SK-MEL-5 (cell line): ENCODE data around the gene ANO4. TPM values are rescaled to one million over a fixed set of nuclear protein-coding genes. Genes with fewer than 3 reads are reported as not detected.
"Not testable (repeated sequence)": the region's sequence is repeated elsewhere in the genome, so short reads cannot be mapped to it uniquely, and the experiment has no call there.

Experiments
- DNase-seq: peaks from one replicate; pipeline ENCODE4 v3.0.0-alpha.2; 2016; ENCODE audit warnings: low read depth, low spot score
- in situ Hi-C: cut with HindIII; loops from 2 replicates; pipeline ENCODE4 v1.10.0; 2016; ENCODE audit warnings: low sequenced_read_pairs, high pct_unique_total_duplicates, low pct_unique_long_range_greater_than_20kb
- total RNA-seq: library from RNA; depleted of rRNA; stranded (reverse); fragments of >200 nt; shearing (Covaris generic); gene quantifications from 2 replicates; pipeline ENCODE4 v1.2.3, GENCODE V29; 2014

Gene ANO4
- total RNA-seq, 1 experiment from 2014 or later = 30.6 TPM

- DNase-seq = no peak
- in situ Hi-C loops = no loop called here
Observed at GRCh38 chr12:100913872-100914592, 119.5 kb downstream of the ANO4 start.

GRCh38 chr12:100919116-100919515, 124.5 kb downstream of the ANO4 start:
- DNase-seq = no peak
- in situ Hi-C loops = no loop called here

DNA sequence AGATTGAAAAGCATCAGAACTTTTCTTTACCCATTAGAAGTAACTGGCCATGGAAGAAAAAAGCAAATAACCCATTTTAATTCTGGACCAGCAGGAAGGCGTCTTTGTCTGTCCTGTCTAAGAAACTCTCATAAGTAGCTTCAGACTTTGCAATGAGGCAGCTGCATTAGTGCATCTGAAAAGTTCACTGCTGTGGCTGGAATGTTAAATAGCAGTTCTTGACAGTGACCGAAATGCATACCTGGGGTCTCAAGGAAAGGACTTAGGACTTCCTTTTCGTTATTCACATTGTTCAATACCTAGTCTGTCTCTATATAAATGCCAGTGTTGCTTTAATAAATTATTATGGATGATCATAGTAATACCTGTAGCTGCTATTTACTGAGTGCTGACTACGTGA, 125.9 kb downstream of the ANO4 start:
- in situ Hi-C loops = no loop called here
- no peak for DNase-seq

DNA sequence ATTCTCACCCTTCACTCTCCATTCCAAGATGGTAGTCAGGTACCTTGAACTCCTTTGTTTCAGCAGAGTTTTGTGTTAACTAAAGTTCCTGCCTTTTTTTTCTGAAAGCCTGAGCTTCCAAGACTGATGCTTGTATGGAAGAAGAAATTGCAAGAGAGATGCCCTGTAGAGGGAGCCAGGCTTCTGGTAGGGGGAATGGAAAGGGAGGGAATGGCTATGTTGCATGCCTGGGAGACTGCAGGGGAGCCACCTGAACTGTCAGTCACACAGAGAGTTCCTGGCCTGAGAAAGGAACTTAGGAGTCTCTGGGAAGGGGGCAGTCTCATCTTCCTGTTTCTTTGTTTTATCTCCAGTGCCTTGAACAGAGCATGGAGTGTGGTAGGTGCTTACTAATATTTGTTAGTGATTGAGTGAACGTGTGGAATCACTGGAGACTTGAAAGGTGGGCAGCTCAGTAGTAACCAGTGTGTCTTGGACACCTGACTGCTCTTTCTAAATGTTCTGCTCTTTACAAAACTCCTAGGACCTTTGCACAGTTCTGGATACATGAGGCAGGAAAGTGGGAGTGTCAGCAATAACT, 132.2 kb downstream of the ANO4 start:
- DNase-seq = peak; percentile 70
- in situ Hi-C loops = no loop called here

DNA sequence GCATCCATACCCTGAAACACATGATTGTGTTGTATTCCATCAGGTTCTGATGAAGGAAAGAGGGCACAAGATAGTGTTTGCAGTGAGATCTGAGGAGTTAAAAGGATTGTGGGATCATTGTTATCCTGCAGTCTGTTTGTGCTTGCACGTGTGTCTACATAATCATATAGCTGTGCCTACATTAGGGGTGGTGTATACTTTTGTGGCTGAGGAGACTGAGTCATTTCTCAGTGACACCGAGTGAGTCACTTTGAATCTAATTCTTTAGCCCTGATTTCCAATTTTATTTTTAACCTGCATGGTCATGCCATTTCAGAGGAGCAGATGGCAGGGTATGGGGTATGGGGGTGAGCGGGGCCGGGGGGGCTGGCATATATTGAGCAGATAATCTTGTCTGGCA, 133.2 kb downstream of the ANO4 start:
- in situ Hi-C loops = no loop called here
- no peak for DNase-seq

GRCh38 chr12:100932571-100932970, 138.0 kb downstream of the ANO4 start:
- in situ Hi-C loops = no loop called here
- DNase-seq = no peak

GRCh38 chr12:100933531-100933930, 139.0 kb downstream of the ANO4 start:
- in situ Hi-C loops, DNase-seq: not testable (repeated sequence)

DNA sequence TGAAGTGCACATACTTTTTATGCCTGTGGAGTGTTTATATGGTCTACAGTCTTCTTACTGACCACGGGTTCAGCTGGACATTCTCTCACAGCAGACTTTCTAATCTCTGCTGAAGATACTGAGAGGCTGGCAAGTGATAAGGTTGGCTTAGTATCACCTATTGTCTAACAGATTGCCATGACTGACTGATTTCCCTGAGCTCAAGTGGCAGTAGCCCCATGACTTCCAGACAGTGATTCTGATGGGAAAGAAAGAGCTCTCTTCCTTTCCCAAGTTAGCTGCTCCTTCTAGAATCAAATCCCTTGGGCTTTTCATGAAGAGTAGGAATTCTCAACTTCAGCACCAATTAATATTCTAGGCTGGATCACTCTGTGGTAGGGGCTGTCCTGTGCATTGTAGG, 141.4 kb downstream of the ANO4 start:
- no peak for DNase-seq
- in situ Hi-C loops = no loop called here

GRCh38 chr12:100936661-100937060, 142.1 kb downstream of the ANO4 start:
- in situ Hi-C loops = no loop called here
- no peak for DNase-seq

DNA sequence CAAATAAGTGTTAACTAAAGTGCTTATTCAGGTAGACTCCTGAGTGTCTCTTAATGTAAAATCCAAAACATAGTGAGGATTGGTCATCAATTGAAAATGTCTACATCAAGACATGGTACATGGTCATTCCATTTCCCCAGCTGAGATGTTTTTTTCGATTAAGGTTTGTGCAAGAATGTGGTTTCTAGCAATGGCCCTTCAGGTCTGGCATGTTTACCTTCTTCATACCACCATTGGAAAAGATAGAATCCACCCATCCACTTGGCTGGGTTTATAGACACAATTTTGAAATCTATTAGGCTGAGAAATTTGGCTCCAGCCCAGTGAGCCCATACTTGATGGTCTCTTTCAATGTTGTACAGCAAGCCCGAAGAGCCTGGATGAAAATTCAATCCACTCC, 145.9 kb downstream of the ANO4 start:
- in situ Hi-C loops = no loop called here
- DNase-seq = no peak

DNA sequence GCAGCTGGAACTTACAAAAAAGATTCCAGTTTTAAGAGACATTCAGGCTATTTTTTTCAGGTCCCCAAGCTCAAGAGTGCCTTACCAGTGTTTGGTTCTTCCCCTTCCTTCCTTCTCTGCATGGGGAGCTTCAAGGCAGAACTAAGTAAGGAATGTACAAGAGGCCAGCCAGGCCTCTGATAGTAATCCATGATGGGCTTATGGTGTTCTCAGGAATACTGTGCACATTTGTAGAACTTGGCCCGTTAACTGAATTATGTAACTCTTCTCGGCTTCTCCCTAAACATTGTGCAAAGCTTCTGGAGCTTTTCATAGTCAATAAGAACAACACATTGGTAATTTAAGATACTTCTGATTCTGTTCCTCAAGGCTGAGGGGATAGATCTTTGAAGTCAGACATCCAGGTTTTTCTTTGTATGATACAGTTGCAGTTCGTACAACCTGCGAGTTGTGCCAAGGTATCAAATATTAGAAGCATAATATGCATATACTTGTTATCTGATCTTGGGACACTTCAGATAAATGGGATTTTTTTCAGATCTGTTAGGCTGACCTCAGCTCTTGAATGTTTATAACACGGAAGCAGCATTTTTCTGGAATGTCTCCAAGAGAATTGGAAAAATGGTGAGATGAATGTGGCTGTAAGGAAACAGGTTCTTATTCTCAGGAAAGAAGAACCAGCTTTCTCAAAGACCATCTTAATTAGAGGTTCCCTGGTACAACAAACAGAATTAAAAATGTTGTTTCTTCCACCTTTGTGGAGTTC, 148.6 kb downstream of the ANO4 start:
- in situ Hi-C loops = no loop called here

GRCh38 chr12:100951756-100952155, 157.2 kb downstream of the ANO4 start:
- peak; percentile 49 for DNase-seq
- in situ Hi-C loops = no loop called here

More for the DNA sequence above, 148.6 kb downstream of the ANO4 start:
- no peak for DNase-seq

DNA sequence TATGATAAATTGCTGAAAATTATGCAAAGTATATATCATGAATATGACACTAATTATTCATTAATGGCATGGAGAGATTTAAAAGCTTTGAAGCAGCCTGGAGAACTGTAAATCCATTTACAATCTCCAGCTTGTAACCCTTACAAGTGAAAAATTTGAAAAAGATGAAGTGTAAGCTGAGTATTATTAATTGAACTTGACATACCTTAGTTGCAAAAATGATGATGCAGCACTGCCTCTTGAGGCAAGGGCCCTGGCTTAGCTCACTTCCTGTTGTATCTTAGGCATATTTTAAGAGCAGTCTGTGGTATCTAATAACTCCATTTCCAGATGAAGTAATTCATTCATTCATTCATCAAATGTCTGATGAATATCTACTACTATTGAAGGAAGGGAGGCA, 158.6 kb downstream of the ANO4 start:
- DNase-seq = no peak
- in situ Hi-C loops = no loop called here

- in situ Hi-C loops = no loop called here
Observed at GRCh38 chr12:100953677-100954076, 159.1 kb downstream of the ANO4 start.

GRCh38 chr12:100954118-100954517, 159.5 kb downstream of the ANO4 start:
- in situ Hi-C loops = no loop called here

More at GRCh38 chr12:100953677-100954076, 159.1 kb downstream of the ANO4 start:
- no peak for DNase-seq

DNA sequence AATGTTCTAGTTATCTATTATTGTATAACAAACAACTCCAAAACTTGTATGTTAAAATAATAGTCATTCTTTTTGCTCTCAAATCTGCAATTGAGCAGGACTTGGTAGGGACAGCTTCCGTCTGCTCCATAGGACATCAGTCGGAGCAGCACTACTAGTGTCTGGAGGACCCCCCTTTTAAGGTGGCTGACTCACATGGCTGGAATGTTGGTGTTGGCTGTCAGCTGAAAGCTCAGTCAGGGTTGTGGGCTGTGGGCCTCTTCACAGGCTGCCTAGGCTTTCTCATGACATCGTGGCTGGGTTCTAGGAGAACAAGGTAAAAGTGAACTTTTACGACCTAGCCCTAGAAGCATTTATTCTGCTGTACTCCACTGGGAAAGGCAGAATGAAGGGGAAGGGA, 160.6 kb downstream of the ANO4 start:
- DNase-seq = no peak
- in situ Hi-C loops = no loop called here

More at GRCh38 chr12:100954118-100954517, 159.5 kb downstream of the ANO4 start:
- no peak for DNase-seq

DNA sequence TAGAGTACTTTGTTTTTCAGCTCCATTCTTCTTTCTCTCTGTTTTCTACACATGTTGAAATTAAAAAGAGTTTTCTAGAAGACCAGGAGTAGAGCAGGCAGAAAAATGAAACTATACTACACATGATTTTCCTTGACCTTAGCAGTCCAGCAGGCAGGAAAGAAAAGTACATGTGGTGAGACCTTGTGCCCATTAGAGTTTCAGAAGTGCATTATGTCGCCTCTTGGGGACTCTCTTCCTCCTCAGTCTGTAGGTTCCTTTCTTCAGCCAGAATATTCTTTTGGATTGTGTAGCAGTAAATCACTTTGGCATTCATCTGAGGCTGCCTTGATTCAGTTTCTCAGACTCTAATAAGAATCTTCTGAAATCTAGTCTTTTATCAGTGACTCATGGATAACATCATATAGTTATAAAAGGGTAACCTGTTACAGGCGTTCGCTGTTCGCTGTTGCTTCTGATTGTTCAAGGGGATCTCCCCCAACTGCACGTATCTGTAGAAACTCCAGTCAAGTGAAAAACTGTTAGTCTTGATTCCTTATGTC, 161.8 kb downstream of the ANO4 start:
- in situ Hi-C loops = no loop called here

DNA sequence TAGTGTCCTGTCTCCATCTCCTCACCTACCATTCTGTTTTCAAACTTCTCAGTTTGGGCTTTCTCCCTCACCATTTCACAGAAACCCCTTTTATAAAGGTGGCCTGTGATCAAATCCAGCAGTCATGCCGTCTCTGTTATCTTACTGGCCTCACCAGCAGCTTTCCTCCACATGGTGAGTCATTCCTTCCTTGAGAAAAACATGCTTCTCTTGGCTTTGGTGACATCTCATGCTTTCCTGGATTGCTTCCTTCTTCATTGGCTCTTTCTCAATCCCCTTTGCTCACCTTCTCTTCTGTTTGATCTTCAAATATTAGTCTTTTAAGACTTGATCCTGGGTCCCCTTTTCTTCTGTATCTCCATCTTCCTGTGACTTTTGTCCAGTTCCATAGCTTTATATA, 164.9 kb downstream of the ANO4 start:
- in situ Hi-C loops = no loop called here
- no peak for DNase-seq

More for the DNA sequence above, 161.8 kb downstream of the ANO4 start:
- DNase-seq = no peak
